DND-41 (cell line): ENCODE measurements around the gene MAPK14.

Source experiments
- ATAC-seq: fragments of 200-7000 bp; cut with Tn5 transposase; 3 replicates; pipeline ENCODE4 v1.9.1; 2021; ENCODE audit warnings: low read depth; ENCODE audit not compliant: insufficient read depth
- DNase-seq: peaks from one replicate; pipeline ENCODE4 v3.0.0-alpha.2; 2020
- H2AFZ ChIP-seq: 2 replicates; pipeline ENCODE4 v1.6.0; 2012; ENCODE audit warnings: low read depth, low read length
- H3K27ac ChIP-seq: 2 replicates; pipeline ENCODE4 v1.5.1; 2012; ENCODE audit warnings: low read length, inconsistent platforms
- H3K27me3 ChIP-seq: fragments of 200-600 bp; sonication (generic); 2 replicates; pipeline ENCODE4 v1.6.0; 2012; ENCODE audit warnings: low read length, mild to moderate bottlenecking, inconsistent platforms; ENCODE audit not compliant: insufficient read depth, poor library complexity
- H3K36me3 ChIP-seq: 2 replicates; pipeline ENCODE4 v1.5.1; 2012; ENCODE audit warnings: low read length, inconsistent platforms; ENCODE audit not compliant: insufficient read depth
- H3K4me1 ChIP-seq: 2 replicates; pipeline ENCODE4 v1.5.1; 2012; ENCODE audit warnings: mild to moderate bottlenecking, low read length; ENCODE audit not compliant: insufficient read depth
- H3K4me2 ChIP-seq: 2 replicates; pipeline ENCODE4 v1.6.0; 2012; ENCODE audit warnings: mild to moderate bottlenecking, moderate library complexity, low read length, inconsistent platforms; ENCODE audit not compliant: insufficient read depth
- H3K4me3 ChIP-seq, 2 experiments: fragments of 200-600 bp in 1 of 2; shearing (Covaris generic) in 1 of 2; 2 replicates each; pipeline ENCODE4 v1.5.1; 2012 to 2016; ENCODE audit warnings: inconsistent platforms in 2 of 2, low read length in 2 of 2, mild to moderate bottlenecking in 2 of 2, low read depth in 1 of 2, moderate library complexity in 1 of 2
- H3K79me2 ChIP-seq: 2 replicates; pipeline ENCODE4 v1.6.0; 2012; ENCODE audit warnings: low read length, inconsistent platforms; ENCODE audit not compliant: insufficient read depth
- H3K9ac ChIP-seq: 2 replicates; pipeline ENCODE4 v1.6.0; 2012; ENCODE audit warnings: low read depth, mild to moderate bottlenecking, inconsistent platforms, low read length, moderate library complexity
- H3K9me3 ChIP-seq: 2 replicates; pipeline ENCODE4 v1.5.1; 2012; ENCODE audit warnings: low read length, moderate library complexity, mild to moderate bottlenecking, inconsistent platforms; ENCODE audit not compliant: insufficient read depth, severe bottlenecking
- H4K20me1 ChIP-seq: 2 replicates; pipeline ENCODE4 v1.6.0; 2012; ENCODE audit warnings: low read length; ENCODE audit not compliant: insufficient read depth
- EZH2 ChIP-seq: IDR thresholded peaks from 3 replicates; pipeline ENCODE4 v1.6.1; 2012; ENCODE audit warnings: borderline replicate concordance, low read depth, mild to moderate bottlenecking, moderate library complexity, low read length, inconsistent platforms; ENCODE audit not compliant: severe bottlenecking
- TF ChIP-seq, protein P1 (sequence below): IDR thresholded peaks from 2 replicates; pipeline ENCODE4 v1.5.1; 2012; ENCODE audit warnings: borderline replicate concordance, low read length, moderate library complexity, mild to moderate bottlenecking; ENCODE audit not compliant: poor library complexity, severe bottlenecking; ENCODE audit errors: extremely low read depth

The MAPK14 gene

DNA sequence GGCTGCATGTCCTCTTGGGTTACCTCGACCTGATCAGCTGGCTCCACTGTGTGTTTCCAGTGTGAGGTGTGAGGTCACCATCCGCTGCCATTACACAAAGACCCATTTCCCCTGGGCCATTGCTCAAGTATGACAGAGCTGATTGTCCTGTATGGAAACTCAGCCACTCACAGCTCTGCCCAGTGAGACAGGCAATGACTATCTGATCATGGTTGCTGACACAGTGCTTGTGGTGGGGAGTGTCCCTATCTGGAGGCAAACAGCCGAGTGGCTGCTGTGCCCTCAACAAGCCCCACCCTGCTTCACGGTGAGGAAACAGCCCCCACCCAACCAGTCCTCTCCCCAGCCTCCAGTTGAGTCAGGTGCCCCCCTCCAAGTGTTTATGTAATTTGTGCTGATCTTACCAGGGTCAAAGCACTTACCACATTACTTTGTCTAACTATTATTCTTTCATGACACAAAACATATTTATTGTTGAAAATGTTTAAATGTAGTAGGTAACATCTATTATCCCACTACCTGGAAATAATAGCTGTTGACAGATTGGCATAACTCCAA is 91.0 kb downstream of the MAPK14 start:
- Histone ChIP-seq H3K79me2 (no peaks in the 10 kb centered on the region), H3K36me3 (peaks cover 18% of the 10 kb centered on the region; the same call in 1 of the 2 replicates), H3K4me1 (peaks cover 7% of the 10 kb centered on the region; the same call in 1 of the 2 replicates), H2AFZ (no peak overlapping the region), H3K9ac (no peak overlapping the region), H3K4me2 (no peak overlapping the region), H4K20me1 (peaks cover 4% of the 10 kb centered on the region; the same call in 1 of the 2 replicates), H3K27me3 (no peaks in the 10 kb centered on the region), H3K9me3 (no peaks in the 10 kb centered on the region), H3K4me3 (no peak overlapping the region), H3K27ac (no peak overlapping the region)
- ATAC-seq (no peak), DNase-seq (no peak)
- TF ChIP-seq EZH2, result no peak
- TF ChIP-seq, protein P1, sequence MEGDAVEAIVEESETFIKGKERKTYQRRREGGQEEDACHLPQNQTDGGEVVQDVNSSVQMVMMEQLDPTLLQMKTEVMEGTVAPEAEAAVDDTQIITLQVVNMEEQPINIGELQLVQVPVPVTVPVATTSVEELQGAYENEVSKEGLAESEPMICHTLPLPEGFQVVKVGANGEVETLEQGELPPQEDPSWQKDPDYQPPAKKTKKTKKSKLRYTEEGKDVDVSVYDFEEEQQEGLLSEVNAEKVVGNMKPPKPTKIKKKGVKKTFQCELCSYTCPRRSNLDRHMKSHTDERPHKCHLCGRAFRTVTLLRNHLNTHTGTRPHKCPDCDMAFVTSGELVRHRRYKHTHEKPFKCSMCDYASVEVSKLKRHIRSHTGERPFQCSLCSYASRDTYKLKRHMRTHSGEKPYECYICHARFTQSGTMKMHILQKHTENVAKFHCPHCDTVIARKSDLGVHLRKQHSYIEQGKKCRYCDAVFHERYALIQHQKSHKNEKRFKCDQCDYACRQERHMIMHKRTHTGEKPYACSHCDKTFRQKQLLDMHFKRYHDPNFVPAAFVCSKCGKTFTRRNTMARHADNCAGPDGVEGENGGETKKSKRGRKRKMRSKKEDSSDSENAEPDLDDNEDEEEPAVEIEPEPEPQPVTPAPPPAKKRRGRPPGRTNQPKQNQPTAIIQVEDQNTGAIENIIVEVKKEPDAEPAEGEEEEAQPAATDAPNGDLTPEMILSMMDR, result no peak

DNA sequence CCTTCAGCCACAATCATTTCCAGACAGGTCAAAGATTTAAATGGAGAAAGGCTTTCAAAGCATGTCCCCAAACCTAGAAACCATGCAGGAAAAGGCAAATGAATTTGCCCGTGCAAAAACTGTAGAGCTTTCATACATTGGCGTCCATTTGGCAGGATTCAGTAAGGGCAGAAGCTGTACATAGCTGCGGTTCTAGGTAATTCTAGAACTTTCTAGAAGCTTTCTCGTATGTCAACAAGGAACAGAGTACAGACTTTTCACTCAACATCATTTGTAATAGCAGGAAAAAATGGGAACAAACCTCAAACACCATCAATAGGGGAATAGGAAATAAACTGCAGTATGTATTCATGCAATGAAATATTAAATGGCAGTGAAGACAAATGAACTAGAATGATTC is 91.6 kb downstream of the MAPK14 start:
- H3K9me3 ChIP-seq, result no peaks in the 10 kb centered on the region
- no peak for DNase-seq
- H3K27ac ChIP-seq, result no peak overlapping the region
- H2AFZ ChIP-seq, result no peak overlapping the region
- H3K4me3 ChIP-seq, result no peak overlapping the region
- H3K27me3 ChIP-seq, result no peaks in the 10 kb centered on the region
- H4K20me1 ChIP-seq, result peaks cover 4% of the 10 kb centered on the region; the same call in 1 of the 2 replicates
- no peak overlapping the region for H3K4me2 ChIP-seq
- H3K79me2 ChIP-seq, result no peaks in the 10 kb centered on the region
- no peak overlapping the region for H3K9ac ChIP-seq
- ATAC-seq, result no peak
- H3K36me3 ChIP-seq, result peaks cover 18% of the 10 kb centered on the region; the same call in 1 of the 2 replicates
- TF ChIP-seq, protein P1, result no peak
- TF ChIP-seq EZH2, result no peak
- H3K4me1 ChIP-seq, result peaks cover 8% of the 10 kb centered on the region; the same call in 1 of the 2 replicates

DNA sequence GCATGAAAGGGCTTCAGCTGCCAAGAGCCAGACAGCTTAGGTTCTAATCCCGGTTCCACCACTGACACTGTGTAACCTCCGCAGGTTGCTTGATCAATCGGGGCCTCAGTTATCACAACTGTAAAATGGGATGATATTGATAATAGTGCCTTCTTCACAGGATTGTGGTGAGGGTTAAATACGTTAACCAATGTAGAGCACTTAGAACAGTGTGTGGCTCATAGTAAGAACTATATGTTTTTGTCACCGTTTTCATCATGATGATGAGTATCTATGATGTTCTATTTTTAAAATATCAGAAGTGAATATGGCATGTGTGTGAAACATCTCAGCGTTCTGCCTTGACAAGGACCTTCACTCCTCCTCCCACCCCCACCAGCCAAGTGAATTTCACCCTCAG is 92.4 kb downstream of the MAPK14 start:
- H3K27me3 ChIP-seq, result no peaks in the 10 kb centered on the region
- no peak overlapping the region for H3K4me2 ChIP-seq
- H2AFZ ChIP-seq, result no peak overlapping the region
- H4K20me1 ChIP-seq, result peaks cover 4% of the 10 kb centered on the region; the same call in 1 of the 2 replicates
- TF ChIP-seq EZH2, result no peak
- peaks cover 4% of the 10 kb centered on the region; the same call in 1 of the 2 replicates for H3K4me1 ChIP-seq
- H3K9me3 ChIP-seq, result no peaks in the 10 kb centered on the region
- H3K4me3 ChIP-seq, result no peak overlapping the region
- H3K9ac ChIP-seq, result no peak overlapping the region
- H3K27ac ChIP-seq, result no peak overlapping the region
- ATAC-seq (no peak), DNase-seq (no peak)
- H3K79me2 ChIP-seq, result no peaks in the 10 kb centered on the region
- H3K36me3 ChIP-seq, result peaks cover 18% of the 10 kb centered on the region; the same call in 1 of the 2 replicates

DNA sequence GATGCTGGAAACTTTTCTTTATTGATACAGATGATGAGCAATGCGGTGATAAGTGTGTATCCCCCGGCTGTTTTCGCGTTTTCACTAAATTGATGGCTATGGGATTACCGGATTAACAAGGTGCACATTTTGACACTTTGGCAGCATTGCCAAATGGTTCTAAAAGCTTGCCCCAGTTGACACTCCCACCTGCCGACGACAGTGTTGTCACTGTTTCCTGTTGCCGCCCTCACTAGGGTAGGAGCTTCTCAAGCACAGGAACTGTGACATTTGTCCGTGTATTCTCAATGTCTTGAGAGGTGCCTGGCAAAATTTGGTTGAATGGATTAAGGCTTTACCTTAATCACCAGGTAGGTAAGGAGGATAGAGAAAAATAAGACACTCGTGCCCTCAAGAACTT is 92.9 kb downstream of the MAPK14 start:
- peaks cover 18% of the 10 kb centered on the region; the same call in 1 of the 2 replicates for H3K36me3 ChIP-seq
- DNase-seq, result peak; percentile 45
- no peak overlapping the region for H3K4me2 ChIP-seq
- no peak overlapping the region for H3K4me3 ChIP-seq
- H2AFZ ChIP-seq, result no peak overlapping the region
- no peaks in the 10 kb centered on the region for H3K27me3 ChIP-seq
- H3K79me2 ChIP-seq, result no peaks in the 10 kb centered on the region
- no peak for TF ChIP-seq EZH2
- TF ChIP-seq, protein P1, result no peak
- 0 out of 3 replicates have a peak, but pooled peaks have one; percentile 38 for ATAC-seq
- no peaks in the 10 kb centered on the region for H3K9me3 ChIP-seq
- no peak overlapping the region for H3K9ac ChIP-seq
- H4K20me1 ChIP-seq, result peaks cover 4% of the 10 kb centered on the region; the same call in 1 of the 2 replicates
- H3K27ac ChIP-seq, result no peak overlapping the region
- peaks cover 4% of the 10 kb centered on the region; the same call in 1 of the 2 replicates for H3K4me1 ChIP-seq
